OCI-LY3 (cell line): ENCODE measurements around the gene SLC16A9.

Source experiments
- EZH2phosphoT487 ChIP-seq: fragments of 200-600 bp; shearing (Covaris generic); IDR thresholded peaks from 2 replicates; pipeline ENCODE4 v1.6.1; 2018; ENCODE audit warnings: antibody characterized with exemption, mixed run types, low read depth
- TF ChIP-seq, protein P1 (sequence below): fragments of 200-600, 300-600 bp; sonication (generic); IDR thresholded peaks from 2 replicates; pipeline ENCODE4 v1.5.1; 2014; ENCODE audit warnings: antibody characterized with exemption, low read length, low read depth

DNA sequence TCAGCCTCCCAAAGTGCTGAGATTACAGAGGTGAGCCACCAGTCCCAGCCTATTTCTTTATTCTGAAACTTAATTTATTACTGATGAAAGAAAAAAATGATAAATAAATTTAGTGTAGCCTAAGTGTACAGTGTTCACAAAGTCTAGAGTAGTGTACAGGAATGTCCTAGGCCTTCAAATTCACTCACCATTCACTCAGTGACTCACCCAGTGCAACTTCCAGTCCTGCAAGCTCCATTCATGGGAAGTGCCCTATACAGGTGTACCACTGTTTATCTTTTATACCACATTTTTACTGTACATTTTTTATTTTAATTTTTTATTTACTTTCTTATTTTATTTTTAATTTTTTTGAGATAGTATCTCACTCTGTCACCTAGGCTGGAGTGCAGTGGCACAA lies 31.4 kb upstream of the SLC16A9 start:
- TF ChIP-seq, protein P1, sequence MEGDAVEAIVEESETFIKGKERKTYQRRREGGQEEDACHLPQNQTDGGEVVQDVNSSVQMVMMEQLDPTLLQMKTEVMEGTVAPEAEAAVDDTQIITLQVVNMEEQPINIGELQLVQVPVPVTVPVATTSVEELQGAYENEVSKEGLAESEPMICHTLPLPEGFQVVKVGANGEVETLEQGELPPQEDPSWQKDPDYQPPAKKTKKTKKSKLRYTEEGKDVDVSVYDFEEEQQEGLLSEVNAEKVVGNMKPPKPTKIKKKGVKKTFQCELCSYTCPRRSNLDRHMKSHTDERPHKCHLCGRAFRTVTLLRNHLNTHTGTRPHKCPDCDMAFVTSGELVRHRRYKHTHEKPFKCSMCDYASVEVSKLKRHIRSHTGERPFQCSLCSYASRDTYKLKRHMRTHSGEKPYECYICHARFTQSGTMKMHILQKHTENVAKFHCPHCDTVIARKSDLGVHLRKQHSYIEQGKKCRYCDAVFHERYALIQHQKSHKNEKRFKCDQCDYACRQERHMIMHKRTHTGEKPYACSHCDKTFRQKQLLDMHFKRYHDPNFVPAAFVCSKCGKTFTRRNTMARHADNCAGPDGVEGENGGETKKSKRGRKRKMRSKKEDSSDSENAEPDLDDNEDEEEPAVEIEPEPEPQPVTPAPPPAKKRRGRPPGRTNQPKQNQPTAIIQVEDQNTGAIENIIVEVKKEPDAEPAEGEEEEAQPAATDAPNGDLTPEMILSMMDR, result no peak
- TF ChIP-seq EZH2phosphoT487, result no peak
